Activated naive CD4-positive, alpha-beta T cell treated with anti-CD3 and anti-CD28 coated beads, Interleukin-2, amount 50 U/mL, for 72 hours (primary cell): ENCODE measurements around the gene SLC16A10. TPM values are rescaled to one million over a fixed set of nuclear protein-coding genes. Genes with fewer than 3 reads are reported as not detected.

Experiments used
- ATAC-seq, 2 donors: fragments of 150-1000 bp; cut with Tn5 transposase; 2 replicates each; pipeline ENCODE4 v1.10.0; 2021; ENCODE audit warnings: mild to moderate bottlenecking in 2 of 2, moderate library complexity in 2 of 2
- DNase-seq, 2 donors: peaks; one replicate each; pipeline ENCODE4 v3.0.0; 2021 to 2022; ENCODE audit warnings: low spot score in 2 of 2
- H3K27ac Mint-ChIP-seq, 2 donors: one replicate each; pipeline ENCODE4 v1.8.0; 2022; ENCODE audit warnings: mild to moderate bottlenecking in 2 of 2, mixed read lengths in 2 of 2
- H3K36me3 Mint-ChIP-seq, 2 donors: one replicate each; pipeline ENCODE4 v1.8.0; 2022; ENCODE audit warnings: mixed read lengths in 2 of 2
- H3K9me3 Mint-ChIP-seq, 2 donors: one replicate each; pipeline ENCODE4 v1.8.0; 2022; ENCODE audit warnings: mixed read lengths in 2 of 2
- total RNA-seq, 2 donors: library from RNA; stranded (reverse); gene quantifications; one replicate each; pipeline ENCODE4 v1.2.3, GENCODE V29; 2022

The SLC16A10 gene
- total RNA-seq, 2 donors from 2014 or later: 5.4 to 7.8 TPM

- Mint-ChIP-seq H3K36me3 (peaks cover 10 to 19% of the 10 kb centered on the region in 2 donors), H3K9me3 (peaks cover 11 to 18% of the 10 kb centered on the region in 2 donors), H3K27ac (no peak overlapping the region)
- ATAC-seq: peak in 1 of 2 donors; percentile 30
- DNase-seq: no peak
Observed at GRCh38 chr6:111157412-111157811, 70.1 kb downstream of the SLC16A10 start.

- H3K27ac Mint-ChIP-seq: peak overlapping the region in 1 of 2 donors; percentile 72
- H3K36me3 Mint-ChIP-seq: peaks cover 15 to 18% of the 10 kb centered on the region in 2 donors
- H3K9me3 Mint-ChIP-seq: peaks cover 11 to 19% of the 10 kb centered on the region in 2 donors
- DNase-seq (no peak), ATAC-seq (peak; percentile 73 to 79)
Observed at GRCh38 chr6:111159633-111160032, 72.3 kb downstream of the SLC16A10 start.

DNA sequence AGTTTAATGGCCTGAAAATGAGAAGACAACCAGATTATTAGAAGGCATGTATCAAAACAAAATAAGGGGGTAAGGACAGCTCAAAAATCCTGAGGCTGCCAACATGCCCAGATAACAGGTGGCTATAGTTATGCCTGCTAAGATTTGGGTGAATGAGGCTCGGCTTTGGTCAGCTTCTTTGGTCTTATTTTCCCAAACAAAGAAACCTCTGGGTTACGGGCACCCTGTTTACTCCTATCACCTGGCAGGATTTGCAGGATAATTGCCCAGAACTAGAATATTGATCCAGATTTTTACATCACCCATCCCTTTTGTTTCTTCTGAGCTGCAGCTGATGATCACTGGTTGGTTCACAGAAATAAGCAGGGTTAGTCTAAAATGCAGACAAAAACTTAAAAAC is 74.3 kb downstream of the SLC16A10 start:
- ATAC-seq: no peak
- no peak overlapping the region for H3K27ac Mint-ChIP-seq
- H3K36me3 Mint-ChIP-seq: peaks cover 15 to 30% of the 10 kb centered on the region in 2 donors
- DNase-seq: no peak
- H3K9me3 Mint-ChIP-seq: peaks cover 11 to 24% of the 10 kb centered on the region in 2 donors

DNA sequence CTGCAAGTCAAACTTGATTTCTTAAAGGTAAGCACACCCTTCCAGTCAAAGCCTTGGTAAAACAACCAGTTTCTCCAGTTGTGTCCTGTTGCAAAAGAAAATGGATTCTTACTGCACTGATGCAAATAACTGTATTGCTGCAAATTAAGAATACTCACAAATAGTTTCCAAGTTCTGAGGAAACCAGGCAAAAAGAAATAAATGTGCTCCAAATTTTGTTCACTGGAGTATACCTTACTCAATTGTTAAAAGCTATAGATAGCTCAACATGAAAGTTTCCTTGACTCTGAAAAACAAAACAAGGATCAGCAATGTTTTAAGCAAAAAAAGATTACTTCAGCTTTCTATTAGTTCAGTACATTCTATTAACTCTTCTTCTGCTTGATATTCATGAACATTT is 75.2 kb downstream of the SLC16A10 start:
- H3K36me3 Mint-ChIP-seq: peaks cover 15 to 30% of the 10 kb centered on the region in 2 donors
- peaks cover 11 to 24% of the 10 kb centered on the region in 2 donors for H3K9me3 Mint-ChIP-seq
- no peak overlapping the region for H3K27ac Mint-ChIP-seq
- ATAC-seq (no peak), DNase-seq (no peak)

GRCh38 chr6:111171577-111172400 is 84.5 kb downstream of the SLC16A10 start:
- H3K36me3 Mint-ChIP-seq: no peaks in the 10 kb centered on the region
- no peak overlapping the region for H3K27ac Mint-ChIP-seq
- DNase-seq (no peak), ATAC-seq (peak; percentile 41 to 64)
- no peaks in the 10 kb centered on the region for H3K9me3 Mint-ChIP-seq

DNA sequence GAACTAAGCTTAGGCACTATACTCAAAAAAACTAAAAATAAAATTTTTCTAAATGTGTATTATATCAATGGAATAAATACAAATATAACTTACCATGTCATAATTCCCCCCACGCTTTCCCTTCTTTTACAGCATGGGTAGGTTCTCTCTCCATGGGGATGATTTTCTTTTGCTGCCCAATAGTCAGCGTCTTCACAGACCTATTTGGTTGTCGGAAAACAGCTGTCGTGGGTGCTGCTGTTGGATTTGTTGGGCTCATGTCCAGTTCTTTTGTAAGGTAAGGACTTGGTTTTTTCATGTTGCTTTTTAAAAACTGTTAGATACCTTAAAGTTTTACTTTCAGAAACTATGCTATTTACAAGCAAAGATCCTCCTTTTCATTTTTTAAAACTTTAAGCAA is 85.3 kb downstream of the SLC16A10 start:
- no peak for ATAC-seq
- no peaks in the 10 kb centered on the region for H3K9me3 Mint-ChIP-seq
- H3K27ac Mint-ChIP-seq: no peak overlapping the region
- H3K36me3 Mint-ChIP-seq: no peaks in the 10 kb centered on the region
- no peak for DNase-seq

DNA sequence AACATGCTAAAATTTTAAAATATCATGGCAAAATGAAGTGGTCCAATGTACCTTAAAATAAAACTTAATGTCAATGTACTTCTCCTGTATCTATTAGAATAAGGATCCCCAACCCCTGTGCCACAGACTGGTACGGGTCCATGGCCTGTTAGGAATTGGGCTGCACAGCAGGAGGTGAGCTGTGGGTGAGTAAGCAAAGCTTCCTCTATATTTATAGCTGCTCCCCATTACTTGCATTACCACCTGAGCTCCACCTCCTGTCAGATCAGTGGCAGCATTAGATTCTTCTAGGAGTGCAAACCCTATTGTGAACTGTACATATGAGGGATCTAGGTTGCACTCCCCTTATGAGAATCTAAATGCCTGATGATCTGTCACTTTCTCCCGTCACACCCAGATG is 86.0 kb downstream of the SLC16A10 start:
- no peaks in the 10 kb centered on the region for H3K9me3 Mint-ChIP-seq
- ATAC-seq (no peak), DNase-seq (no peak)
- H3K27ac Mint-ChIP-seq: no peak overlapping the region
- H3K36me3 Mint-ChIP-seq: no peaks in the 10 kb centered on the region

GRCh38 chr6:111173946-111174345 is 86.6 kb downstream of the SLC16A10 start:
- ATAC-seq (peak; percentile 49 to 57), DNase-seq (no peak)
- Mint-ChIP-seq H3K27ac (no peak overlapping the region), H3K9me3 (no peaks in the 10 kb centered on the region), H3K36me3 (no peaks in the 10 kb centered on the region)

DNA sequence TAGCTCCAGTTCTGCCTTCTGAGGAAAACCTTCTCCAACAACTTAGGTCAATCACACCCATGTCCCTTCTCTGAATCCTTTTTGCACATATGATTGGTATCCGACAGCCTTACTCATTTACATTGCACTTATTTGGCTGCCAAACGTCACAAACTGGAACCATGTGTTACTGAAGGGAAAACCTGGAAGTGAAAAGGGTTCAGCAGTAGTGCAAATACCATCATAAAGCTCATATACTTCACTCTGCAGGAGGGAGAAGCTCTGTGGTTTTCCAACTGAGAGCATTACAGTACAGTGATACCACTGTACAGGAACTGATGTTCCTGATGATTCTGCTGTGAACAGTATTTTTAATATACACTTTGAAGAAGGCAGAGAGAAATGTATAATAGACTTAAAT is 87.8 kb downstream of the SLC16A10 start:
- no peak overlapping the region for H3K27ac Mint-ChIP-seq
- no peak for ATAC-seq
- H3K36me3 Mint-ChIP-seq: peaks cover 0 to 4% of the 10 kb centered on the region in 2 donors
- DNase-seq: no peak
- no peaks in the 10 kb centered on the region for H3K9me3 Mint-ChIP-seq

GRCh38 chr6:111176038-111176759 is 88.9 kb downstream of the SLC16A10 start:
- ATAC-seq (no peak), DNase-seq (no peak)
- Mint-ChIP-seq H3K36me3 (peaks cover 0 to 4% of the 10 kb centered on the region in 2 donors), H3K9me3 (no peaks in the 10 kb centered on the region), H3K27ac (no peak overlapping the region)

- no peak for DNase-seq
- no peak for ATAC-seq
- Mint-ChIP-seq H3K27ac (no peak overlapping the region), H3K9me3 (no peaks in the 10 kb centered on the region), H3K36me3 (peaks cover 0 to 4% of the 10 kb centered on the region in 2 donors)
Observed at GRCh38 chr6:111176760-111177099, 89.4 kb downstream of the SLC16A10 start.

DNA sequence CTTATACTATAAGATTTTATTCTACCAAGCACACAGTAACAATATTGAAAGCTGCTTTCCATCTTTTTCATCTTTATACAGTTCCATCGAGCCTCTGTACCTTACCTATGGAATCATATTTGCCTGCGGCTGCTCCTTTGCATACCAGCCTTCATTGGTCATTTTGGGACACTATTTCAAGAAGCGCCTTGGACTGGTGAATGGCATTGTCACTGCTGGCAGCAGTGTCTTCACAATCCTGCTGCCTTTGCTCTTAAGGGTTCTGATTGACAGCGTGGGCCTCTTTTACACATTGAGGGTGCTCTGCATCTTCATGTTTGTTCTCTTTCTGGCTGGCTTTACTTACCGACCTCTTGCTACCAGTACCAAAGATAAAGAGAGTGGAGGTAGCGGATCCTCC is 89.8 kb downstream of the SLC16A10 start:
- no peaks in the 10 kb centered on the region for H3K9me3 Mint-ChIP-seq
- peaks cover 2 to 4% of the 10 kb centered on the region in 2 donors for H3K36me3 Mint-ChIP-seq
- DNase-seq (no peak), ATAC-seq (no peak)
- no peak overlapping the region for H3K27ac Mint-ChIP-seq

- H3K36me3 Mint-ChIP-seq: peaks cover 4 to 12% of the 10 kb centered on the region in 2 donors
- no peaks in the 10 kb centered on the region for H3K9me3 Mint-ChIP-seq
- ATAC-seq: peak; percentile 76 to 99
- no peak overlapping the region for H3K27ac Mint-ChIP-seq
- no peak for DNase-seq
Observed at GRCh38 chr6:111183702-111184517, 96.6 kb downstream of the SLC16A10 start.

GRCh38 chr6:111184827-111185532 is 97.7 kb downstream of the SLC16A10 start:
- ATAC-seq: no peak
- Mint-ChIP-seq H3K27ac (no peak overlapping the region), H3K36me3 (peaks cover 0 to 18% of the 10 kb centered on the region in 2 donors), H3K9me3 (no peaks in the 10 kb centered on the region)
- DNase-seq: no peak

GRCh38 chr6:111185954-111186353 is 98.7 kb downstream of the SLC16A10 start:
- Mint-ChIP-seq H3K36me3 (peaks cover 1 to 19% of the 10 kb centered on the region in 2 donors), H3K27ac (no peak overlapping the region), H3K9me3 (peaks cover 1% of the 10 kb centered on the region in 2 donors)
- DNase-seq: no peak
- no peak for ATAC-seq

DNA sequence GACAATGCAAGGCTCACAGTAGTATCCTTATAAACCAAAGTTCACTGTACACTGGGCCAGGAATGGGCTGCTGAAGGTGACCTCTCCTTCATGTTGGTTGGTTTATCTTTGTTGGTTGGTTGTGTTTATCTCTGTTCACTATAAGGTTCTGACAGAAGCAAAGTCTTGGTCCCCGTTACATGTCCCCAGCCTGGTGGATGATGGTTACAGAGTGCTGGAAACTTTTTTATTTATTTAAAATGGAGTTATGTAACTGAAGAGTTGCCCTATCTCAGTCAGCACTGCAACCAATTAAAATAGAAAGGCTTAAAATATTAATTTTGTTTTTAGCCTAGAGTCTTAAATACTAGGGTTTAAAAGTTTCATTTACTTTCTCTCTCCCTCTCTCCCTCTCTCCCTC is 100.6 kb downstream of the SLC16A10 start:
- peaks cover 4 to 5% of the 10 kb centered on the region in 2 donors for H3K9me3 Mint-ChIP-seq
- DNase-seq: no peak
- H3K36me3 Mint-ChIP-seq: peaks cover 5 to 14% of the 10 kb centered on the region in 2 donors
- no peak for ATAC-seq
- no peak overlapping the region for H3K27ac Mint-ChIP-seq
